ENCODE results near the gene WIPI1. TPM values are rescaled to one million over a fixed set of nuclear protein-coding genes. Genes with fewer than 3 reads are reported as not detected.

The WIPI1 gene
- total and polyA plus RNA-seq, 4 donors = 18.5 to 53.1 (median 38.2) TPM

DNA sequence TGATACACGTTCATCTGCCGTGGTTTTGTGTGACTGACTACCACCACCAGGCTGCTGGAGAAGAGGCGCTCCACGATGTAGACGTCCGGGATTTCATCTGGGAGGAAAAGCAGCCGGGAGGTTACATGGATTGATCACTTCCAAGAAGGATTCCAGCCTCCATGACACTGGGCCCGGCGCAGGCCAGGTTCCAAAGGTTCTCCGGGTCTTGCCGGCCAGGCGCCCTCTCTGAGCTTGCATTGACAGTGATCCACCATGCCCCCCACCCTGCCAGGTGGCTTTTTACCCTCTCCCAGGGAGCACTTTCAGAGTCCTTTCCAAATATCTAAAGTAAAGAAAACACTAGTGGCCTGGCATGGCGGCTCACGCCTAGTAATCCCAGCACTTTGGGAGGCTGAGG lies 6.5 kb downstream of the WIPI1 start:
- ATAC-seq (ENCODE audit: low FRiP score) (no peak), DNase-seq (no peak)
- H3K36me3 ChIP-seq (ENCODE audit: control insufficient read depth in 1 of 2, insufficient read depth in 2 of 2, low read length in 1 of 2) = peaks cover 4 to 8% of the 10 kb centered on the region in 2 donors
- 93% methylated on average over 14 of the region's 14 CpGs for WGBS, 2 donors
- no peaks in the 10 kb centered on the region for H3K9me3 ChIP-seq (ENCODE audit: control insufficient read depth, low read length)
- intact Hi-C loops (cut with DNase I) = no loop called here
- H3K27ac ChIP-seq (ENCODE audit: low read depth in 1 of 2, low read length in 2 of 2) = no peak overlapping the region
- no peaks in the 10 kb centered on the region for H3K4me1 ChIP-seq (ENCODE audit: control insufficient read depth in 1 of 2, insufficient read depth in 2 of 2, low read length in 2 of 2)
- no peak overlapping the region for H3K4me3 ChIP-seq (ENCODE audit: low read length in 2 of 2)
- no peaks in the 10 kb centered on the region for H3K27me3 ChIP-seq (ENCODE audit: control insufficient read depth in 1 of 2, insufficient read depth in 2 of 2, low read length in 1 of 2)

- Histone ChIP-seq H3K27ac (ENCODE audit: low read depth in 1 of 2, low read length in 2 of 2) (no peak overlapping the region), H3K4me1 (ENCODE audit: control insufficient read depth in 1 of 2, insufficient read depth in 2 of 2, low read length in 2 of 2) (no peaks in the 10 kb centered on the region), H3K36me3 (ENCODE audit: control insufficient read depth in 1 of 2, insufficient read depth in 2 of 2, low read length in 1 of 2) (peaks cover 4 to 8% of the 10 kb centered on the region in 2 donors), H3K27me3 (ENCODE audit: control insufficient read depth in 1 of 2, insufficient read depth in 2 of 2, low read length in 1 of 2) (no peaks in the 10 kb centered on the region), H3K4me3 (ENCODE audit: low read length in 2 of 2) (no peak overlapping the region), H3K9me3 (ENCODE audit: control insufficient read depth, low read length) (no peaks in the 10 kb centered on the region)
- ATAC-seq (ENCODE audit: low FRiP score) (no peak), DNase-seq (no peak)
- 73 to 77% methylated on average over 8 of the region's 8 CpGs for WGBS, 2 donors
- intact Hi-C loops (cut with DNase I) = no loop called here
Observed at GRCh38 chr17:68450391-68450790, 6.9 kb downstream of the WIPI1 start.

DNA sequence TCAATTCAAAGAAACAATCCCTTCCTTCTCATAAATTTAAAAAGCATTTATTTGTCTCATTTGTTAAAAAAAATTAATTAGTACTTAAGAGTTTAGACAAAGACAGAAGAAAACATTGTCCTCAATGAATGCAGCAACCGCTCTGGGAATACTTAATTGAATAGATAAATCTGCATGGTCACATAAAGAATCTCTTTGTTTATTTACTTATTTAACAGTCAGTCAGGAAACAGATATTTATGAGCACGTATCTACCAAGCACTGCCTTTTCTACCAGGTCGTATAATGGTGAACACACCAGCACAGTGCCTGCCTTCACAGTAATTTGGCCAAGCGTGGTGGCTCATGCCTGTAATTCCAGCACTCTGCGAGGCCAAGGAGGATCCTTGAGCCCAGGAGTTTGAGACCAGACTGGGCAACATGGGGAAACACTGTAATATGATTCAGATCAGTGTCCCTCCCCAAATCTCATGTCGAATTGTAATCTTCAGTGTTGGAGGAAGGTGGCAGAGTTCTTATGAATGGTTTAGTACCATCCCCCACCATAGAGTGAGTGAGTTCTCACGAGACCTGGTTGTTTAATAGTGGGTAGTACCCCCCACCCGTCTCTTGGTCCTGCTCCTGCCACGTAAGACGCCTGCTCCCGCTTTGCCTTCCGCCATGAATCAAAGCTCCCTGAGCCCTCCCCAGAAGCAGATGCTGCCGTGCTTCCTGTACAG lies 8.1 kb downstream of the WIPI1 start:
- intact Hi-C loops (cut with DNase I) = no loop called here
- WGBS, 2 donors = 86 to 87% methylated on average over 13 of the region's 13 CpGs
- H3K4me3 ChIP-seq (ENCODE audit: low read length in 2 of 2) = no peak overlapping the region
- no peak overlapping the region for H3K27ac ChIP-seq (ENCODE audit: low read depth in 1 of 2, low read length in 2 of 2)
- H3K27me3 ChIP-seq (ENCODE audit: control insufficient read depth in 1 of 2, insufficient read depth in 2 of 2, low read length in 1 of 2) = no peaks in the 10 kb centered on the region
- ATAC-seq (ENCODE audit: low FRiP score) (no peak), DNase-seq (no peak)
- H3K4me1 ChIP-seq (ENCODE audit: control insufficient read depth in 1 of 2, insufficient read depth in 2 of 2, low read length in 2 of 2) = no peaks in the 10 kb centered on the region
- no peaks in the 10 kb centered on the region for H3K9me3 ChIP-seq (ENCODE audit: control insufficient read depth, low read length)
- peaks cover 4 to 8% of the 10 kb centered on the region in 2 donors for H3K36me3 ChIP-seq (ENCODE audit: control insufficient read depth in 1 of 2, insufficient read depth in 2 of 2, low read length in 1 of 2)

DNA sequence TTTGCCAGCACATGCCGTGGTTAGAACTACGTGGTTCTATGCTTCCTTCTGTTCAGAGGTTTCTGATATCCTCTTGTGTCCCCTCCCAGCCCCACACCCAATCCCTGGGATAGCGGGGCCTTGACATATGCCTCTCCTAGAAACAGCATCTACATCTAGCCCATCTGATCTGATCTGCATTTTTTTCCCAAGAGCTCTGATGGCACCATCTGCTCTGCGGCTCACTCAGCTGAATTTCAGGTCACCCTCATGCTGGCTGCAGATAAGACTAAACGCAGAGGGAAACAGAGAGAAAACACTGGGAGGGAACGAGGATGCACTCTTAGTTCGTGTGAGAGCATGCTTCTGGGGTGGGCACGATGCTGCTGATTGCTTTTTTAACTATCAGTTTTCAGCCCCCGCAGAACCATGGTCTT lies 10.7 kb downstream of the WIPI1 start:
- Histone ChIP-seq H3K4me1 (ENCODE audit: control insufficient read depth in 1 of 2, insufficient read depth in 2 of 2, low read length in 2 of 2) (no peaks in the 10 kb centered on the region), H3K36me3 (ENCODE audit: control insufficient read depth in 1 of 2, insufficient read depth in 2 of 2, low read length in 1 of 2) (peaks cover 4 to 8% of the 10 kb centered on the region in 2 donors), H3K4me3 (ENCODE audit: low read length in 2 of 2) (no peak overlapping the region), H3K27ac (ENCODE audit: low read depth in 1 of 2, low read length in 2 of 2) (no peak overlapping the region), H3K9me3 (ENCODE audit: control insufficient read depth, low read length) (no peaks in the 10 kb centered on the region), H3K27me3 (ENCODE audit: control insufficient read depth in 1 of 2, insufficient read depth in 2 of 2, low read length in 1 of 2) (no peaks in the 10 kb centered on the region)
- 87 to 90% methylated on average over 9 of the region's 9 CpGs for WGBS, 2 donors
- intact Hi-C loops (cut with DNase I) = no loop called here
- DNase-seq = no peak
- no peak for ATAC-seq (ENCODE audit: low FRiP score)

DNA sequence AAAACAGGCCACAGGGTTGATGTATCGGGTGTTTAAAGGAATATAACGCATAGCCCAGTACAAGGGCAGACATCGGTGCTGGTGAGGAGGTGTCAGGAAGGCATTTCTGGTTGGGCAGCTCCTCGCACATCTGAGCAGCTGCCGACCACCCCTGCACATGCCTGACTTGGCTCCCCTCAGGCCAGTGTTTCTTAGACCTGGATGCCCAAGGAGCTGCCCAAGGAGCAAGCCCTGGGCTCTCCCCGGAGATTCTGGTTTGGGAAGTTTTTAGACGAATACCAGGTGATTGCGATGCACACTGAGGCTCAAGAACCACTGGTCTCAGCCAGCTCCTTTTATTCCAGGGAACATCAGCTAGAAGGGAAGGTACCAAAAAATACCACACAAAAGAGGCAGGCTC lies 11.6 kb downstream of the WIPI1 start:
- no peak for ATAC-seq (ENCODE audit: low FRiP score)
- DNase-seq = no peak
- no peak overlapping the region for H3K4me3 ChIP-seq (ENCODE audit: low read length in 2 of 2)
- H3K4me1 ChIP-seq (ENCODE audit: control insufficient read depth in 1 of 2, insufficient read depth in 2 of 2, low read length in 2 of 2) = no peaks in the 10 kb centered on the region
- H3K9me3 ChIP-seq (ENCODE audit: control insufficient read depth, low read length) = no peaks in the 10 kb centered on the region
- peaks cover 4 to 9% of the 10 kb centered on the region in 2 donors for H3K36me3 ChIP-seq (ENCODE audit: control insufficient read depth in 1 of 2, insufficient read depth in 2 of 2, low read length in 1 of 2)
- no peak overlapping the region for H3K27ac ChIP-seq (ENCODE audit: low read depth in 1 of 2, low read length in 2 of 2)
- intact Hi-C loops (cut with DNase I) = no loop called here
- 84 to 86% methylated on average over 8 of the region's 8 CpGs for WGBS, 2 donors
- H3K27me3 ChIP-seq (ENCODE audit: control insufficient read depth in 1 of 2, insufficient read depth in 2 of 2, low read length in 1 of 2) = no peaks in the 10 kb centered on the region

DNA sequence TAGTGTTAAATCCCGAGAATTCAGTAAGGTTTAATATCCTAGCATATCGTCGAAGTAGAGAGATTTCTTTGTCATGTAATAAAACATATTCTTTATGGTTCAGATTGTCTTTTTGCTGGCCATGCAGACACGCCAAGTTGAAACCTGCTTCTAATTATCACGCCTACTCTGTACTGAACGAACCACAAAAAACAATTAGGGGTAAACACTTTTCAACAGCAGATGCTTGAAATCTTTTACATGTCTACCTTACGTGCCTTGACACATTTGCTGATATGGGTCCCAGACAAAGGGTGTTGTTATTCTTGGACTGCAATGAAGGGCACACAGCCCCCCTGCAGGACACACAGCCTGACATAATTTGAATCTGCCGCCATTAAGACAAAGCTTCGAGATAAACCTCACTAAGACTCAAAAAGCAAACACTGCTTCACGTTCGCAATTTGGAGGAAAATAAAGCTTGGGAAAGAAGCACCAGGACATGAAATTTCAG lies 13.3 kb downstream of the WIPI1 start:
- Histone ChIP-seq H3K27me3 (ENCODE audit: control insufficient read depth in 1 of 2, insufficient read depth in 2 of 2, low read length in 1 of 2) (no peaks in the 10 kb centered on the region), H3K4me1 (ENCODE audit: control insufficient read depth in 1 of 2, insufficient read depth in 2 of 2, low read length in 2 of 2) (no peaks in the 10 kb centered on the region), H3K9me3 (ENCODE audit: control insufficient read depth, low read length) (no peaks in the 10 kb centered on the region), H3K4me3 (ENCODE audit: low read length in 2 of 2) (no peak overlapping the region), H3K27ac (ENCODE audit: low read depth in 1 of 2, low read length in 2 of 2) (no peak overlapping the region), H3K36me3 (ENCODE audit: control insufficient read depth in 1 of 2, insufficient read depth in 2 of 2, low read length in 1 of 2) (peaks cover 7% of the 10 kb centered on the region in 2 donors)
- DNase-seq (no peak), ATAC-seq (ENCODE audit: low FRiP score) (no peak)
- WGBS, 2 donors = 73 to 79% methylated on average over 11 of the region's 11 CpGs
- intact Hi-C loops (cut with DNase I) = no loop called here

DNA sequence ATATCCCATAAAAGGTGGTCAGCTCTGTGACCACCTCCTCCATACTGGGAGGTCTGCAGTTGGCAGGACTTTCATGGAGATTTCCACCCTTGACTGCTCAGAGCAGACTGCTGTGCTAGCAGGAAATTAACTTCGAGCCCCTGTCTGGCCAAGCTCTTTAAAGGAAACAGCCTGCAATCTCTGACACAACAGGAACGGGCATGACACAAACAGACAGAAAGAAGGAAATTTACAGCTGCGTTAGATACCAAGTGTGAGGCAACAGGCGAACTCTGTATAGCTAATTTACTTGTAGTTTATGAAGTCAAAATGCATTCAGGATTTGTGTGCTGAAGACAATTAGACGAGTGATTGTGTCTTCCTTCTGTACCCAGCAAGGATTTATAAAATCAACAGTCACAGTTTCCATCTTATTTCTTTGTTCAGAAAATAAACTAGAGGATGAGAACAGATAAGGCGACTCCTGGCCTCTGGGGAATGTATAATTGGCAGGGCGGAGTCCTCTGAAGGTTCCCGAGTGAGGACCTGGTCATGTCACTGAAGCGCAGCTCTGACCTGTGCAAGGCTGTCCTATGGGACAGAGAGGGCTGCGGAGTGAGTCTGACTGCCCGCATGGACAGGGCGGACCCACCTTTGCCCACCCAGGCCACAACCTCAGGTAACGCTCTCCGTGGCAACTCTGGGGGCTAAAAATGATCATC lies 16.1 kb downstream of the WIPI1 start:
- H3K9me3 ChIP-seq (ENCODE audit: control insufficient read depth, low read length) = no peaks in the 10 kb centered on the region
- WGBS, 2 donors = 81% methylated on average over 14 of the region's 14 CpGs
- peaks cover 2 to 7% of the 10 kb centered on the region in 2 donors for H3K36me3 ChIP-seq (ENCODE audit: control insufficient read depth in 1 of 2, insufficient read depth in 2 of 2, low read length in 1 of 2)
- no peaks in the 10 kb centered on the region for H3K4me1 ChIP-seq (ENCODE audit: control insufficient read depth in 1 of 2, insufficient read depth in 2 of 2, low read length in 2 of 2)
- ATAC-seq (ENCODE audit: low FRiP score) (no peak), DNase-seq (no peak)
- no peak overlapping the region for H3K4me3 ChIP-seq (ENCODE audit: low read length in 2 of 2)
- no peak overlapping the region for H3K27ac ChIP-seq (ENCODE audit: low read depth in 1 of 2, low read length in 2 of 2)
- H3K27me3 ChIP-seq (ENCODE audit: control insufficient read depth in 1 of 2, insufficient read depth in 2 of 2, low read length in 1 of 2) = no peaks in the 10 kb centered on the region
- intact Hi-C loops (cut with DNase I) = no loop called here

- H3K9me3 ChIP-seq (ENCODE audit: control insufficient read depth, low read length) = no peaks in the 10 kb centered on the region
- no peak overlapping the region for H3K4me3 ChIP-seq (ENCODE audit: low read length in 2 of 2)
- H3K27ac ChIP-seq (ENCODE audit: low read depth in 1 of 2, low read length in 2 of 2) = no peak overlapping the region
- DNase-seq = no peak
- peaks cover 4 to 7% of the 10 kb centered on the region in 2 donors for H3K36me3 ChIP-seq (ENCODE audit: control insufficient read depth in 1 of 2, insufficient read depth in 2 of 2, low read length in 1 of 2)
- H3K27me3 ChIP-seq (ENCODE audit: control insufficient read depth in 1 of 2, insufficient read depth in 2 of 2, low read length in 1 of 2) = no peaks in the 10 kb centered on the region
- intact Hi-C loops (cut with DNase I) = no loop called here
- WGBS, 2 donors = 88 to 92% methylated on average over 2 of the region's 2 CpGs
- no peaks in the 10 kb centered on the region for H3K4me1 ChIP-seq (ENCODE audit: control insufficient read depth in 1 of 2, insufficient read depth in 2 of 2, low read length in 2 of 2)
- no peak for ATAC-seq (ENCODE audit: low FRiP score)
Observed at GRCh38 chr17:68440526-68440925, 16.8 kb downstream of the WIPI1 start.

All from aorta (tissue), 5 donors.